Hindlimb muscle (tissue), 1 donor: ENCODE results near the gene SMIM14. TPM values are rescaled to one million over a fixed set of nuclear protein-coding genes. Genes with fewer than 3 reads are reported as not detected.
A peak's percentile ranks its signal among the peaks of the same experiment; 100 is the strongest.
"Not testable (repeated sequence)": the region's sequence is repeated elsewhere in the genome, so short reads cannot be mapped to it uniquely, and the experiment has no call there.

Source experiments
- DNase-seq: peaks from one replicate; pipeline ENCODE4 v3.0.0-alpha.2; 2013
- polyA plus RNA-seq: library from polyadenylated mRNA; unstranded; fragments of 120-200 nt; gene quantifications from one replicate; pipeline ENCODE4 v1.2.1, GENCODE V29; 2013; ENCODE audit not compliant: insufficient read length

The SMIM14 gene
- polyA plus RNA-seq, 1 donor, result 15.0 TPM

GRCh38 chr4:39529534-39529933, 109.1 kb downstream of the SMIM14 start:
- no peak for DNase-seq

- no peak for DNase-seq
Observed at GRCh38 chr4:39528061-39528465, 110.6 kb downstream of the SMIM14 start.

GRCh38 chr4:39527296-39528060, 111.2 kb downstream of the SMIM14 start, which contains the start of gene UGDH:
Gene UGDH (minus strand): TSS chr4:39527439. CDS start chr4:39521512, 5,927 bp downstream.
- DNase-seq, result peak; percentile 99

- no peak for DNase-seq
Observed at GRCh38 chr4:39526765-39527295, 111.8 kb downstream of the SMIM14 start.

GRCh38 chr4:39525822-39526690, 112.6 kb downstream of the SMIM14 start:
- peak; percentile 6 for DNase-seq

- no peak for DNase-seq
Observed at GRCh38 chr4:39524161-39524957, 114.3 kb downstream of the SMIM14 start.

GRCh38 chr4:39522068-39522467, 116.6 kb downstream of the SMIM14 start:
- peak; percentile 4 for DNase-seq

GRCh38 chr4:39521253-39521919, 117.3 kb downstream of the SMIM14 start:
- DNase-seq, result peak; percentile 29

GRCh38 chr4:39518484-39518883, 120.2 kb downstream of the SMIM14 start:
- no peak for DNase-seq

- no peak for DNase-seq
Observed at GRCh38 chr4:39516407-39516966, 122.2 kb downstream of the SMIM14 start.

GRCh38 chr4:39515669-39516401, 122.8 kb downstream of the SMIM14 start:
- not testable (repeated sequence) for DNase-seq

- DNase-seq, result no peak
Observed at GRCh38 chr4:39514888-39515401, 123.7 kb downstream of the SMIM14 start.

GRCh38 chr4:39514266-39514665, 124.4 kb downstream of the SMIM14 start:
- not testable (repeated sequence) for DNase-seq

GRCh38 chr4:39510348-39510929, 128.2 kb downstream of the SMIM14 start:
- DNase-seq, result no peak

- DNase-seq, result no peak
Observed at GRCh38 chr4:39505581-39505980, 133.1 kb downstream of the SMIM14 start.

- DNase-seq, result no peak
Observed at GRCh38 chr4:39504538-39504937, 134.1 kb downstream of the SMIM14 start.

GRCh38 chr4:39502664-39503035, 136.0 kb downstream of the SMIM14 start:
- DNase-seq, result not testable (repeated sequence)

GRCh38 chr4:39502019-39502663, 136.5 kb downstream of the SMIM14 start:
- no peak for DNase-seq

- DNase-seq, result no peak
Observed at GRCh38 chr4:39498727-39499020, 140.0 kb downstream of the SMIM14 start.
